ENCODE measurements around the gene RNLS. TPM values are rescaled to one million over a fixed set of nuclear protein-coding genes. Genes with fewer than 3 reads are reported as not detected.

The RNLS gene
- total RNA-seq, 1 donor from 2014 or later, result 6.0 TPM

- Mint-ChIP-seq H3K4me1 (ENCODE audit: unreplicated experiment) (no peaks in the 10 kb centered on the region), H3K27me3 (ENCODE audit: unreplicated experiment) (peaks cover 2% of the 10 kb centered on the region), H3K9me3 (ENCODE audit: unreplicated experiment) (no peaks in the 10 kb centered on the region), H3K36me3 (ENCODE audit: low read depth, unreplicated experiment) (no peaks in the 10 kb centered on the region), H3K4me3 (ENCODE audit: unreplicated experiment) (no peak overlapping the region), H3K27ac (ENCODE audit: unreplicated experiment) (no peak overlapping the region)
- no peak for DNase-seq (ENCODE audit: low spot score)
- TF ChIP-seq, protein P1, sequence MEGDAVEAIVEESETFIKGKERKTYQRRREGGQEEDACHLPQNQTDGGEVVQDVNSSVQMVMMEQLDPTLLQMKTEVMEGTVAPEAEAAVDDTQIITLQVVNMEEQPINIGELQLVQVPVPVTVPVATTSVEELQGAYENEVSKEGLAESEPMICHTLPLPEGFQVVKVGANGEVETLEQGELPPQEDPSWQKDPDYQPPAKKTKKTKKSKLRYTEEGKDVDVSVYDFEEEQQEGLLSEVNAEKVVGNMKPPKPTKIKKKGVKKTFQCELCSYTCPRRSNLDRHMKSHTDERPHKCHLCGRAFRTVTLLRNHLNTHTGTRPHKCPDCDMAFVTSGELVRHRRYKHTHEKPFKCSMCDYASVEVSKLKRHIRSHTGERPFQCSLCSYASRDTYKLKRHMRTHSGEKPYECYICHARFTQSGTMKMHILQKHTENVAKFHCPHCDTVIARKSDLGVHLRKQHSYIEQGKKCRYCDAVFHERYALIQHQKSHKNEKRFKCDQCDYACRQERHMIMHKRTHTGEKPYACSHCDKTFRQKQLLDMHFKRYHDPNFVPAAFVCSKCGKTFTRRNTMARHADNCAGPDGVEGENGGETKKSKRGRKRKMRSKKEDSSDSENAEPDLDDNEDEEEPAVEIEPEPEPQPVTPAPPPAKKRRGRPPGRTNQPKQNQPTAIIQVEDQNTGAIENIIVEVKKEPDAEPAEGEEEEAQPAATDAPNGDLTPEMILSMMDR (IDR thresholded peaks at IDR 0.05; ENCODE audit: unreplicated experiment), result no peak
Observed at GRCh38 chr10:88253128-88253527, 330.0 kb downstream of the RNLS start.

DNA sequence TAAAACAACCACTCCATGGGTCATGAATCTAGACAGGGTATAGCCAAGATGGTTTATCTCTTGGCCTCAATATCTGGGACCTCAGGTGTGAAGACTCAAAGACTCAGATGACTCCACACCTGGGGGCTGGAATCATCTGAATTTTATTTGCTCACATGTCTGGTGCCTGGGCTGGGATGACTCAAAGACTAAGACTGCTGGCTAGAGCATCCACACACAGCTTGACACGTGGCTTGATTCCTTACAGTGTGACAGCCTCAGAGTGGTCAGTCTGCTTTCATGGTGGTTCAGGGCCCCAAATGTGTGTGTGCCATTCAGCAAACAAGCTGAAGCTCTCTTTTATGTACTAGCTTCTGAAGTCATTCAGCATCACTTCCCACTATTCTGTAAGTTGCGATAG lies 333.7 kb downstream of the RNLS start:
- Mint-ChIP-seq H3K27ac (ENCODE audit: unreplicated experiment) (no peak overlapping the region), H3K4me1 (ENCODE audit: unreplicated experiment) (peaks cover 14% of the 10 kb centered on the region), H3K4me3 (ENCODE audit: unreplicated experiment) (no peak overlapping the region), H3K27me3 (ENCODE audit: unreplicated experiment) (peaks cover 2% of the 10 kb centered on the region), H3K36me3 (ENCODE audit: low read depth, unreplicated experiment) (no peaks in the 10 kb centered on the region), H3K9me3 (ENCODE audit: unreplicated experiment) (no peaks in the 10 kb centered on the region)
- TF ChIP-seq, protein P1 (IDR thresholded peaks at IDR 0.05; ENCODE audit: unreplicated experiment), result no peak
- DNase-seq (ENCODE audit: low spot score), result no peak

DNA sequence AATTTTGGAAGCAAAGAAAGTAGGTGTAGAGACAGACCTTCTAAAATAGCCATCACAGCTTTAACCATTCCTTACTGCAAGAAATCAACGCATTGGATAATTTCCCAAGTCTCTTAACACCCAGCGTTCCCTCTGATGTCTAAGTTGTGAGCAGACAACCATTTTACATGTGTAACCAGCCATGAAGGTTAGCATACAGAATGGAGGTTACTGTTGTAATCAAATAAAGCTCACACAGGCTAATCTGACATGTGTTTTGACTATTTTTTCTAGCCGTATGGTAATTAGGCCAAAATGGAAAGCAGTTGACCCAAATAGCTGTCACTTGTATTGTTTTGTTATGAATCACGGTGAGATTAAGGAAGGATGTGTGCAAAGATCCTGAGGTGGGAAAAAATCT lies 336.4 kb downstream of the RNLS start:
- no peak overlapping the region for H3K4me3 Mint-ChIP-seq (ENCODE audit: unreplicated experiment)
- H3K27ac Mint-ChIP-seq (ENCODE audit: unreplicated experiment), result no peak overlapping the region
- TF ChIP-seq, protein P1 (IDR thresholded peaks at IDR 0.05; ENCODE audit: unreplicated experiment), result no peak
- H3K36me3 Mint-ChIP-seq (ENCODE audit: low read depth, unreplicated experiment), result no peaks in the 10 kb centered on the region
- H3K4me1 Mint-ChIP-seq (ENCODE audit: unreplicated experiment), result peaks cover 34% of the 10 kb centered on the region
- no peaks in the 10 kb centered on the region for H3K9me3 Mint-ChIP-seq (ENCODE audit: unreplicated experiment)
- H3K27me3 Mint-ChIP-seq (ENCODE audit: unreplicated experiment), result no peaks in the 10 kb centered on the region
- DNase-seq (ENCODE audit: low spot score), result no peak

DNA sequence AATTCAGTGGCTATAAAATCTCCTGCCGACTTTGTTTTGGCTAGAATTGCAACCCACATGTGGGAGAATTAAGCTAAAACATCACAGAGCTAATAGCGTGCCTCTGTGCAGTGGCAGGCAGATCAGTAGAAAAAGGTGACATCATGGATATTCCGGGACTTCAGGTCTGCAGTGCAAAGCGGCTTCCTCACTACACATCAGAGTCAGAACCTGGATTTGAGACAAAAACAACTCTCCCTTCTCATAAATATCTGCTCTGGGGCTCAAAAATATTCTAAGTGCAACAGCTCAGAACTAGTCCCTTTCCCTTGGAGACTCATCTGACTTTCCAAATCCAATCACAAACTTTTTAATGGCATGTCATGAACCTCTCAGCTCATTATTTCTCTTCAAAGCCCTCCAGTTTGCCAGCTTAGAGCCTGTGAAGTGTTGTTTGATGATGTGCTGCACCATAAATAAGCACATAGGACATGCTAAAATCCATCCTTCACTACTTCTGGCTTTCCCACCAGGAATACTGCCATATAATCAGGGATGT lies 337.1 kb downstream of the RNLS start:
- H3K27ac Mint-ChIP-seq (ENCODE audit: unreplicated experiment), result no peak overlapping the region
- DNase-seq (ENCODE audit: low spot score), result no peak
- no peaks in the 10 kb centered on the region for H3K9me3 Mint-ChIP-seq (ENCODE audit: unreplicated experiment)
- no peaks in the 10 kb centered on the region for H3K36me3 Mint-ChIP-seq (ENCODE audit: low read depth, unreplicated experiment)
- H3K4me3 Mint-ChIP-seq (ENCODE audit: unreplicated experiment), result no peak overlapping the region
- H3K4me1 Mint-ChIP-seq (ENCODE audit: unreplicated experiment), result peaks cover 36% of the 10 kb centered on the region
- TF ChIP-seq, protein P1 (IDR thresholded peaks at IDR 0.05; ENCODE audit: unreplicated experiment), result no peak
- H3K27me3 Mint-ChIP-seq (ENCODE audit: unreplicated experiment), result no peaks in the 10 kb centered on the region

DNA sequence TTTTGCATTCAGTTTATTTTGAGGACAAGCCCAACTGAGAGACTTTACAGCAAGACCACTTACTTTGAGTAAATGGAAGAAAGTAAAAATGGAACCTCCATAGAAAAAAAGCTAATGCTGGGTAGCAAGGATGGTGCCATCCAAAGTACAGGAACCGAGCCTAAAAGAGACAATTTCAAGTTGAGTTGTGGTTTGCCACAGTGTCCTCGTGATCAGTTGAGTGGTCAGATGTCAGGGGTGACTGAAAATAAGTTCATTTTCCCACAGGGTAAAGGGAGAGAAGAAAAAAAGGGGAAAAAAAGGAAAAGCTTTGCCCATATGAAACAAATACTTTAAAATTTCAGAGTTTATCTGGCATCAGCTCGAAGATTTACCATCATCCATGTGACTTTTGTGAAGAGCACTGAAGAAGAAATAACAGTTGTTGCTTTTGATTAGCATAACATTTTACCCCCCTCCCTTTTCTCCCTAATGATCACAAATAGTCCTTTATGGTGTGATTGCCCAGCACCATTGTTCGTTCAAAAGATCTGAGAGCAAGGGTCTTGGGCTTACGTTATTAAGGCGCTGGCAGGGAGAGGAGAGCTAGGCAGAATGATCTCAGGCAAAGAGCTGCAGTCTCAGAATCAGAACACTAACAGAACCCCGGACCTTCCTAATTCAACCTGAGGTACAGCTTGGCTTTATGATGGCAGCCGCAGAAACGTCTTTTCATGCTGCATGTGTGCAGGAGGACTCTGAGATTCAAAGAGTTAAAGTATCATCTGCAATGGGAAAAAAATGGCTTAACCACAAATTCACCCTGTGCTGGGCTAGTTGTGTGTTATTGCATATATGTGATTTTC lies 338.1 kb downstream of the RNLS start:
- Mint-ChIP-seq H3K27me3 (ENCODE audit: unreplicated experiment) (no peaks in the 10 kb centered on the region), H3K4me1 (ENCODE audit: unreplicated experiment) (peaks cover 36% of the 10 kb centered on the region), H3K27ac (ENCODE audit: unreplicated experiment) (no peak overlapping the region), H3K9me3 (ENCODE audit: unreplicated experiment) (no peaks in the 10 kb centered on the region), H3K36me3 (ENCODE audit: low read depth, unreplicated experiment) (no peaks in the 10 kb centered on the region), H3K4me3 (ENCODE audit: unreplicated experiment) (no peak overlapping the region)
- DNase-seq (ENCODE audit: low spot score), result no peak
- TF ChIP-seq, protein P1 (IDR thresholded peaks at IDR 0.05; ENCODE audit: unreplicated experiment), result no peak

Data from endothelial cell (in vitro differentiated cells).